ENCODE measurements around the gene RAET1L.
A peak's percentile ranks its signal among the peaks of the same experiment; 100 is the strongest.

The RAET1L gene

DNA sequence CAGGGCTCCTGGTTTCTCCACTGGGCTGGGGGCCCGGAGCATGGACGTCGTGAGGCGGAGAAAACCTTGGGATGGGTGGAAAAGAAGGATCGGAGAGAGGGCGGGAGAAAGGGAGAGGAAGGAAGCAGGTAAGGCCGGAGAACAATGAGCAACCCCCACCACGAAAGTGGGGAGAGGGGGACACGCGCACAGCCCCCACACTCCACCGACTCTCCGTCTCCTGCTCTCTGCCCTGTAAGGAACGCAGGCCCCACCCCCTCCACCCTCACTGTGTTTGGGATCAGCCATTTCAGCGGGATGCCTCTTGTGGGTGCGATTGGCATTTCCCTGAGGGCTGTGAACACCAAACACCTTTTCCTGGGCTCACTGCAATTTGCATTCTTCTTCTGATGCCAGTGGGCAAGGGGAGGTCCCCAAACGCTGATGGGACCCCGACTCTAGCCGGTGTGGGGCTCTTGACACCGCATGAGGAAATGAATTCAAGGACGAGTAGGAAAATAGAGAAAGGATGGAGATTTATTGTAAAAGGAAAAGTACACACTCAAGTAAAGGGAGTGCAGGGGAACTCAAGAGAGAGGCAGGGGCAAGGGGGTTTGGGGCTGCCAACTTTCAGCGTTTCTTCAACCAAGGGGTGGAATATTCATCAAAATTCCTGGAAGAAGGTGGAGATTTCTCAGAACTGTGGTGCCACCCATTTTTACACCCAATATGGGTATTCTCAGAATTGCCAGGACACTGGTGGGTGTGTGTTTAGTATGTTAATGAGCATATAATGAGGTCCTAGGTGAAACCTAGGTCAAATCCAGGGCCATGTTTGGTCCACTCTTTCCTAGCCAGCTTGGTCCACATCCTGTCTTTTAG lies 13.1 kb upstream of the RAET1L start:
- no peak overlapping the region for H3K4me3 ChIP-seq (ENCODE audit: low read length)
- peak overlapping the region; percentile 28 for H2AFZ ChIP-seq (ENCODE audit: low read depth, low read length)
- peaks cover 5% of the 10 kb centered on the region for H3K9me3 ChIP-seq (ENCODE audit: low read length)
- H3K4me1 ChIP-seq (ENCODE audit: insufficient read depth, low read length) = peaks cover 23% of the 10 kb centered on the region
- H3K27me3 ChIP-seq (ENCODE audit: insufficient read depth, low read length) = peaks cover 83% of the 10 kb centered on the region
- H3K36me3 ChIP-seq (ENCODE audit: insufficient read depth, low read length) = no peaks in the 10 kb centered on the region

GRCh38 chr6:150037526-150038201 lies 12.3 kb upstream of the RAET1L start:
- peaks cover 84% of the 10 kb centered on the region for H3K27me3 ChIP-seq (ENCODE audit: insufficient read depth, low read length)
- H3K36me3 ChIP-seq (ENCODE audit: insufficient read depth, low read length) = no peaks in the 10 kb centered on the region
- peak overlapping the region; percentile 13 for H3K4me3 ChIP-seq (ENCODE audit: low read length)
- H3K9me3 ChIP-seq (ENCODE audit: low read length) = peaks cover 5% of the 10 kb centered on the region
- peak overlapping the region; percentile 28 for H2AFZ ChIP-seq (ENCODE audit: low read depth, low read length)
- H3K4me1 ChIP-seq (ENCODE audit: insufficient read depth, low read length) = peaks cover 23% of the 10 kb centered on the region

- H3K36me3 ChIP-seq (ENCODE audit: insufficient read depth, low read length) = no peaks in the 10 kb centered on the region
- H3K4me1 ChIP-seq (ENCODE audit: insufficient read depth, low read length) = peaks cover 23% of the 10 kb centered on the region
- H2AFZ ChIP-seq (ENCODE audit: low read depth, low read length) = no peak overlapping the region
- H3K9me3 ChIP-seq (ENCODE audit: low read length) = peaks cover 5% of the 10 kb centered on the region
- H3K27me3 ChIP-seq (ENCODE audit: insufficient read depth, low read length) = peaks cover 80% of the 10 kb centered on the region
- no peak overlapping the region for H3K4me3 ChIP-seq (ENCODE audit: low read length)
Observed at GRCh38 chr6:150036081-150036480, 10.7 kb upstream of the RAET1L start.

GRCh38 chr6:150033207-150033771 lies 8.0 kb upstream of the RAET1L start:
- Histone ChIP-seq H3K4me1 (ENCODE audit: insufficient read depth, low read length) (peaks cover 23% of the 10 kb centered on the region), H3K4me3 (ENCODE audit: low read length) (no peak overlapping the region), H3K36me3 (ENCODE audit: insufficient read depth, low read length) (no peaks in the 10 kb centered on the region), H3K9me3 (ENCODE audit: low read length) (peaks cover 7% of the 10 kb centered on the region), H3K27me3 (ENCODE audit: insufficient read depth, low read length) (peaks cover 74% of the 10 kb centered on the region), H2AFZ (ENCODE audit: low read depth, low read length) (no peak overlapping the region)

- Histone ChIP-seq H2AFZ (ENCODE audit: low read depth, low read length) (no peak overlapping the region), H3K4me3 (ENCODE audit: low read length) (no peak overlapping the region), H3K4me1 (ENCODE audit: insufficient read depth, low read length) (peaks cover 16% of the 10 kb centered on the region), H3K36me3 (ENCODE audit: insufficient read depth, low read length) (no peaks in the 10 kb centered on the region), H3K27me3 (ENCODE audit: insufficient read depth, low read length) (peaks cover 73% of the 10 kb centered on the region), H3K9me3 (ENCODE audit: low read length) (peaks cover 7% of the 10 kb centered on the region)
Observed at GRCh38 chr6:150032598-150032997, 7.3 kb upstream of the RAET1L start.

- Histone ChIP-seq H2AFZ (ENCODE audit: low read depth, low read length) (no peak overlapping the region), H3K27me3 (ENCODE audit: insufficient read depth, low read length) (peaks cover 59% of the 10 kb centered on the region), H3K9me3 (ENCODE audit: low read length) (peaks cover 4% of the 10 kb centered on the region), H3K4me3 (ENCODE audit: low read length) (no peak overlapping the region), H3K4me1 (ENCODE audit: insufficient read depth, low read length) (no peaks in the 10 kb centered on the region), H3K36me3 (ENCODE audit: insufficient read depth, low read length) (no peaks in the 10 kb centered on the region)
Observed at GRCh38 chr6:150030611-150031010, 5.3 kb upstream of the RAET1L start.

GRCh38 chr6:150029749-150030148 lies 4.4 kb upstream of the RAET1L start:
- peaks cover 52% of the 10 kb centered on the region for H3K27me3 ChIP-seq (ENCODE audit: insufficient read depth, low read length)
- H3K4me1 ChIP-seq (ENCODE audit: insufficient read depth, low read length) = no peaks in the 10 kb centered on the region
- no peak overlapping the region for H3K4me3 ChIP-seq (ENCODE audit: low read length)
- peaks cover 2% of the 10 kb centered on the region for H3K9me3 ChIP-seq (ENCODE audit: low read length)
- no peak overlapping the region for H2AFZ ChIP-seq (ENCODE audit: low read depth, low read length)
- H3K36me3 ChIP-seq (ENCODE audit: insufficient read depth, low read length) = no peaks in the 10 kb centered on the region

- peaks cover 54% of the 10 kb centered on the region for H3K27me3 ChIP-seq (ENCODE audit: insufficient read depth, low read length)
- H3K4me3 ChIP-seq (ENCODE audit: low read length) = no peak overlapping the region
- no peaks in the 10 kb centered on the region for H3K4me1 ChIP-seq (ENCODE audit: insufficient read depth, low read length)
- H2AFZ ChIP-seq (ENCODE audit: low read depth, low read length) = no peak overlapping the region
- peaks cover 2% of the 10 kb centered on the region for H3K9me3 ChIP-seq (ENCODE audit: low read length)
- no peaks in the 10 kb centered on the region for H3K36me3 ChIP-seq (ENCODE audit: insufficient read depth, low read length)
Observed at GRCh38 chr6:150029276-150029675, 3.9 kb upstream of the RAET1L start.

DNA sequence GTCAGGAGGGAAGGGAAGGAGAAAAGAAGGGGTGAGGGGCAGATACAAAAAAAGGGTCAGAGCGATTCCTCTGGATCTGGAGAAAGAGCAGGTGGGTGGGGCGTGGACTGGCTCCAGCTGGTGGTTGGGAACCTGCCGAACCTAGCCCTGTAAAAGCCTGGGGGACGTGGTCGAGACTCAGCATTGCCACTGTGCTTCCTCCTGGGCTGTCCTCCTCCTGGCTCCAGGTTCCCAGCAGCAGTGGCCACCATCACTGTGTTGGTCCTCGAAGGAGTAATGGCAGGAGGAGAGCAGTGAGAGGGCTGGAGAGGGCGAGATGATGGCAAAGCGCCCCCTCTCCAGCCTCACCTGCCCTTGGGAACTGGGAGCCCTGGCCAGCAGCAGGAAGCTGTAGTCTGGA lies 3.5 kb upstream of the RAET1L start:
- H3K4me1 ChIP-seq (ENCODE audit: insufficient read depth, low read length) = no peaks in the 10 kb centered on the region
- H3K4me3 ChIP-seq (ENCODE audit: low read length) = no peak overlapping the region
- peaks cover 2% of the 10 kb centered on the region for H3K9me3 ChIP-seq (ENCODE audit: low read length)
- H3K36me3 ChIP-seq (ENCODE audit: insufficient read depth, low read length) = no peaks in the 10 kb centered on the region
- no peak overlapping the region for H2AFZ ChIP-seq (ENCODE audit: low read depth, low read length)
- H3K27me3 ChIP-seq (ENCODE audit: insufficient read depth, low read length) = peaks cover 54% of the 10 kb centered on the region

- Histone ChIP-seq H3K4me3 (ENCODE audit: low read length) (no peak overlapping the region), H3K9me3 (ENCODE audit: low read length) (peaks cover 2% of the 10 kb centered on the region), H2AFZ (ENCODE audit: low read depth, low read length) (no peak overlapping the region)
Observed at GRCh38 chr6:150027806-150028565, 2.7 kb upstream of the RAET1L start.

GRCh38 chr6:150026976-150027805 lies 1.9 kb upstream of the RAET1L start:
- peaks cover 2% of the 10 kb centered on the region for H3K9me3 ChIP-seq (ENCODE audit: low read length)
- H3K4me1 ChIP-seq (ENCODE audit: insufficient read depth, low read length) = no peaks in the 10 kb centered on the region
- H3K27me3 ChIP-seq (ENCODE audit: insufficient read depth, low read length) = peaks cover 45% of the 10 kb centered on the region
- no peak overlapping the region for H3K4me3 ChIP-seq (ENCODE audit: low read length)
- H2AFZ ChIP-seq (ENCODE audit: low read depth, low read length) = no peak overlapping the region
- H3K36me3 ChIP-seq (ENCODE audit: insufficient read depth, low read length) = no peaks in the 10 kb centered on the region

More at GRCh38 chr6:150027806-150028565, 2.7 kb upstream of the RAET1L start:
- Histone ChIP-seq H3K27me3 (ENCODE audit: insufficient read depth, low read length) (peaks cover 50% of the 10 kb centered on the region), H3K4me1 (ENCODE audit: insufficient read depth, low read length) (no peaks in the 10 kb centered on the region), H3K36me3 (ENCODE audit: insufficient read depth, low read length) (no peaks in the 10 kb centered on the region)

DNA sequence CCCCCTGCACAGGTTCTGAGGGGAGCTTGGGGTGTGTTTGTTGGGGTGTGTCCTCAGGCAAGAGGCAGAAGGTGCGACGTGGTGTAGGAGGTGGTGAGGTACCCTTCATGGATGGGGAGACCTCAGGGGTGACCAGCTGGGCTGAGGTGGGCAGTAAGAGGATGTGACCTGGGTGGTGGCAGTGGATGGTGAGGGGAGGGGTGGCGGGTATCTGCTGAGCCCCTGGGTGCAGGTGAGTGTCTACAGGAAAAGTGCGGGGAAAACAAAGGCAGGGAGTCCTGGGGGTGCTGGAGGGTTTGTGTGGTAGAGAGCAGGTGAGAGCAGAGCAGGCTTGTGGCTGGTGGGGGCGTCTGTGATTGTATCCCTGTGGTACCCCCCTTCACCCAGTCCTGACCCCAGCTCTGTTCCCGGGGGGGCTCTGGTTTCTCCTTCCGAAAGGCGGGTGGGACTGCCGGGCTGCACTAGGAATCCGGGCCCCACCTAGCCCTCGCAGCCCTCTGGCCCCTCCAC lies 631 bp downstream of the RAET1L start:
- H3K4me3 ChIP-seq (ENCODE audit: low read length) = no peak overlapping the region
- H3K9me3 ChIP-seq (ENCODE audit: low read length) = peaks cover 2% of the 10 kb centered on the region
- no peak overlapping the region for H2AFZ ChIP-seq (ENCODE audit: low read depth, low read length)
- H3K4me1 ChIP-seq (ENCODE audit: insufficient read depth, low read length) = no peaks in the 10 kb centered on the region
- peaks cover 24% of the 10 kb centered on the region for H3K27me3 ChIP-seq (ENCODE audit: insufficient read depth, low read length)
- no peaks in the 10 kb centered on the region for H3K36me3 ChIP-seq (ENCODE audit: insufficient read depth, low read length)
